HepG2 (cell line): Measurements from ENCODE around the gene FCHO1. TPM values are rescaled to one million over a fixed set of nuclear protein-coding genes. Genes with fewer than 3 reads are reported as not detected.
A peak's percentile ranks its signal among the peaks of the same experiment; 100 is the strongest.

ENCODE experiments used
- ATAC-seq: fragments of 200-7000 bp; cut with Tn5 transposase; 3 replicates; pipeline ENCODE4 v1.9.1; 2020; ENCODE audit warnings: mild to moderate bottlenecking, moderate library complexity
- BruUV-seq: library from RNA; stranded (reverse); fragments of 400-500 nt; replicated peaks from 2 replicates; lab custom pipeline; 2021; lab: Mats Ljungman, UMichigan
- CTCF ChIA-PET: fragments of 300-600 bp; formaldehyde crosslinking; extraction: SDS; loops from one replicate; lab custom pipeline; 2021; ENCODE audit warnings: low total read pairs, inconsistent platforms, low intra/inter-chr PET ratio; lab: Yijun Ruan, JAX
- POLR2A ChIA-PET: fragments of 350-600 bp; sonication (Branson Sonifier 250); formaldehyde crosslinking; loops from one replicate; lab custom pipeline; 2020; ENCODE audit warnings: antibody characterized with exemption, inconsistent platforms; lab: Yijun Ruan, JAX
- DNase-seq: peaks from one replicate; pipeline ENCODE4 v3.0.0-alpha.2; 2015; ENCODE audit warnings: low spot score
- FAIRE-seq: peaks from 3 replicates; lab custom pipeline; 2011; peaks lifted over from hg19 to GRCh38; lab: Jason Lieb, UNC
- H2AFZ ChIP-seq: one replicate; pipeline ENCODE4 v1.6.1; 2011; ENCODE audit warnings: low read length, inconsistent platforms
- H3K27ac ChIP-seq: fragments of 300-600 bp; 3 replicates; pipeline ENCODE4 v1.8.0; 2011; ENCODE audit warnings: mixed run types, mild to moderate bottlenecking, mixed read lengths, low read length, inconsistent platforms; ENCODE audit not compliant: insufficient read depth; ENCODE audit errors: extremely low read length
- H3K27me3 ChIP-seq, 2 experiments: fragments of 200-600 bp in 1 of 2; 2 replicates in 1 of 2; 3 replicates in 1 of 2; pipeline versions ENCODE4 v1.6.0 to v1.8.0; 2011; ENCODE audit warnings: low read length in 2 of 2, mild to moderate bottlenecking in 2 of 2, moderate library complexity in 2 of 2, inconsistent platforms in 1 of 2; ENCODE audit not compliant: insufficient read depth in 2 of 2, control insufficient read depth in 1 of 2
- H3K36me3 ChIP-seq, 2 experiments: fragments of 200-600 bp in 1 of 2; replicated peaks in 1 of 2; 2 replicates in 1 of 2; 3 replicates in 1 of 2; pipeline versions ENCODE4 v1.5.1 to v1.8.0; 2011; ENCODE audit warnings: low read length in 2 of 2, inconsistent platforms in 1 of 2; ENCODE audit not compliant: insufficient read depth in 2 of 2, control insufficient read depth in 1 of 2
- H3K4me1 ChIP-seq: 2 replicates; pipeline ENCODE4 v1.5.1; 2012; ENCODE audit warnings: low read length, inconsistent platforms; ENCODE audit not compliant: insufficient read depth
- H3K4me2 ChIP-seq: 2 replicates; pipeline ENCODE4 v1.6.0; 2011; ENCODE audit warnings: low read depth, low read length, inconsistent platforms
- H3K4me3 ChIP-seq, 3 experiments: fragments of 200-600 bp in 1 of 3; sonication (generic), shearing (Covaris generic) in 1 of 3; replicated peaks in 1 of 3; 2 replicates each; pipeline ENCODE4 v1.5.1; 2011 to 2016; ENCODE audit warnings: low read length in 3 of 3, inconsistent platforms in 2 of 3, low read depth in 2 of 3, mild to moderate bottlenecking in 2 of 3, control low read depth in 1 of 3, mixed read lengths in 1 of 3; ENCODE audit not compliant: insufficient read depth in 1 of 3
- H3K79me2 ChIP-seq: one replicate; pipeline ENCODE4 v1.6.1; 2011; ENCODE audit warnings: low read length, inconsistent platforms; ENCODE audit not compliant: insufficient read depth
- H3K9ac ChIP-seq: 2 replicates; pipeline ENCODE4 v1.6.0; 2011; ENCODE audit warnings: mild to moderate bottlenecking, low read depth, low read length, inconsistent platforms; ENCODE audit not compliant: insufficient read depth
- H3K9me3 ChIP-seq: 2 replicates; pipeline ENCODE4 v1.5.1; 2012; ENCODE audit warnings: mild to moderate bottlenecking, low read length
- H4K20me1 ChIP-seq: 2 replicates; pipeline ENCODE4 v1.6.0; 2011; ENCODE audit warnings: inconsistent platforms, mild to moderate bottlenecking, low read length, moderate library complexity; ENCODE audit not compliant: insufficient read depth
- ATF5 ChIP-seq: sonication (generic); formaldehyde crosslinking; IDR thresholded peaks from 2 replicates; pipeline ENCODE4 v1.4.0; 2020; ENCODE audit warnings: mild to moderate bottlenecking, low read depth, missing genetic modification reagents
- CENPX ChIP-seq: sonication (generic); formaldehyde crosslinking; IDR thresholded peaks from 2 replicates; pipeline ENCODE4 v1.9.0; 2021; ENCODE audit warnings: mild to moderate bottlenecking, missing genetic modification reagents, moderate library complexity
- CREBL2 ChIP-seq: sonication (generic); formaldehyde crosslinking; IDR thresholded peaks from 2 replicates; pipeline ENCODE4 v1.8.1; 2023; ENCODE audit warnings: missing genetic modification reagents, mild to moderate bottlenecking, borderline replicate concordance
- GPN1 ChIP-seq: sonication (generic); formaldehyde crosslinking; IDR thresholded peaks from 2 replicates; pipeline ENCODE4 v1.5.1; 2020; ENCODE audit warnings: missing genetic modification reagents, borderline replicate concordance
- PITX1 ChIP-seq: sonication (generic); formaldehyde crosslinking; IDR thresholded peaks from 2 replicates; pipeline ENCODE4 v1.5.1; 2020; ENCODE audit warnings: mild to moderate bottlenecking, missing genetic modification reagents
- RBAK ChIP-seq: sonication (generic); formaldehyde crosslinking; IDR thresholded peaks from 2 replicates; pipeline ENCODE4 v1.5.1; 2020; ENCODE audit warnings: mild to moderate bottlenecking, missing genetic modification reagents
- RBM39 ChIP-seq: fragments of 200-400 bp; formaldehyde crosslinking; IDR thresholded peaks from one replicate; pipeline ENCODE4 v1.6.1; 2018; ENCODE audit warnings: antibody characterized with exemption, mild to moderate bottlenecking, low read depth, low read length; ENCODE audit not compliant: poor library complexity, severe bottlenecking
- ZNF12 ChIP-seq: sonication (generic); formaldehyde crosslinking; IDR thresholded peaks from 2 replicates; pipeline ENCODE4 v1.5.0; 2020; ENCODE audit warnings: missing genetic modification reagents
- ZNF251 ChIP-seq: sonication (generic); formaldehyde crosslinking; IDR thresholded peaks from 2 replicates; pipeline ENCODE4 v1.9.0; 2021; ENCODE audit warnings: mild to moderate bottlenecking, missing genetic modification reagents
- ZNF576 ChIP-seq: sonication (generic); formaldehyde crosslinking; IDR thresholded peaks from 2 replicates; pipeline ENCODE4 v1.4.0; 2020; ENCODE audit warnings: mild to moderate bottlenecking, missing genetic modification reagents
- ZNF598 ChIP-seq: sonication (generic); formaldehyde crosslinking; IDR thresholded peaks from 2 replicates; pipeline ENCODE4 v1.5.1; 2020; ENCODE audit warnings: mild to moderate bottlenecking, missing genetic modification reagents, borderline replicate concordance
- ZNF615 ChIP-seq: sonication (generic); formaldehyde crosslinking; IDR thresholded peaks from 2 replicates; pipeline ENCODE4 v1.5.0; 2020; ENCODE audit warnings: mild to moderate bottlenecking, missing genetic modification reagents, borderline replicate concordance
- ZNF616 ChIP-seq: sonication (generic); formaldehyde crosslinking; IDR thresholded peaks from 2 replicates; pipeline ENCODE4 v1.5.0; 2020; ENCODE audit warnings: low read depth, mild to moderate bottlenecking, missing genetic modification reagents
- WGBS: methylation state at CpG from one replicate; pipeline ENCODE4 v1.1.6; 2017; ENCODE audit warnings: low lambda C conversion rate; 5-methylcytosine and 5-hydroxymethylcytosine counted together
- in situ Hi-C: cut with HindIII; loops from 2 replicates; pipeline ENCODE4 v1.10.0; 2017; ENCODE audit warnings: low pct_unique_long_range_greater_than_20kb; ENCODE audit not compliant: extremely low pct_ligation_motif_present
- intact Hi-C: fragments of 100-400 bp; cut with micrococcal nuclease; formaldehyde crosslinking; loops from one replicate; pipeline ENCODE4 v1.10.0; 2022; ENCODE audit not compliant: unreplicated experiment
- polyA plus RNA-seq, 8 experiments: library from polyadenylated mRNA; depleted of rRNA in 3 of 8; stranded (reverse) in 7 of 8; unstranded in 1 of 8; fragments of >200 nt; fragmentation: Illumina TruSeq in 4 of 8; extraction: Trizol in 4 of 8; gene quantifications; 2 replicates each; pipeline versions ENCODE4 v1.2.1 to v1.2.3, GENCODE V29; 2011 to 2016; ENCODE audit warnings: low read depth in 4 of 8, missing spikeins in 1 of 8, mixed read lengths in 1 of 8; ENCODE audit not compliant: insufficient read depth in 1 of 8
- total RNA-seq, 5 experiments: library from RNA; depleted of rRNA; stranded (reverse); fragments of >200 nt; fragmentation: Illumina TruSeq; extraction: Trizol; gene quantifications; 2 replicates each; pipeline ENCODE4 v1.2.3, GENCODE V29; 2016; ENCODE audit warnings: low read depth in 1 of 5

Gene FCHO1
- total and polyA plus RNA-seq, 2 of the 13 experiments (the other 11 are each of a cell fraction or from before 2014, with no cell fraction given) = 1.3 to 3.1 TPM

- in situ Hi-C loops (no loop called here), intact Hi-C loops (loop anchor here (2.0 kb wide), 1 partner anchor 20 kb away; no protein-coding TSS in a partner anchor)
- no peaks in the 10 kb centered on the region for H3K9me3 ChIP-seq
- H3K9ac ChIP-seq = no peak overlapping the region
- CTCF ChIA-PET = no interaction called here
- no peaks in the 10 kb centered on the region for H3K79me2 ChIP-seq
- no peak overlapping the region for H3K4me2 ChIP-seq
- TF ChIP-seq RBAK (CRISPR knock-in tag) (peak; percentile 37; the same call in 1 of the 2 replicates), ZNF576 (no peak), RBM39 (peak; percentile 33), ZNF12 (CRISPR knock-in tag) (peak; percentile 95)
- POLR2A ChIA-PET = interaction anchor here (0.6 kb wide), 1 partner anchor 10 kb away, joined by 3 read pairs; no protein-coding TSS in a partner anchor
- no peak overlapping the region for H3K4me3 ChIP-seq
- peak; percentile 64 for ATAC-seq
- FAIRE-seq = no peak
- BruUV-seq = no TSS peak
- no peak overlapping the region for H2AFZ ChIP-seq
- no peaks in the 10 kb centered on the region for H3K27me3 ChIP-seq
- H3K27ac ChIP-seq = no peak overlapping the region
- H3K4me1 ChIP-seq = no peaks in the 10 kb centered on the region
- no peaks in the 10 kb centered on the region for H4K20me1 ChIP-seq
- peaks cover 2 to 4% of the 10 kb centered on the region in 2 experiments; a peak in 3 of 5 replicates for H3K36me3 ChIP-seq
- WGBS = 85% methylated on average over 19 of the region's 27 CpGs
- no peak for DNase-seq
Observed at GRCh38 chr19:17834350-17835181, 83.3 kb downstream of the FCHO1 start.

GRCh38 chr19:17835182-17836006 is 84.1 kb downstream of the FCHO1 start:
- intact Hi-C loops = loop anchor here (2.0 kb wide), 1 partner anchor 19 kb away; no protein-coding TSS in a partner anchor
- Histone ChIP-seq H3K27ac (no peak overlapping the region), H3K9me3 (no peaks in the 10 kb centered on the region), H3K4me2 (no peak overlapping the region), H3K27me3 (no peaks in the 10 kb centered on the region), H3K79me2 (no peaks in the 10 kb centered on the region), H3K4me1 (no peaks in the 10 kb centered on the region), H2AFZ (no peak overlapping the region), H3K36me3 (peaks cover 2 to 4% of the 10 kb centered on the region in 2 experiments; a peak in 3 of 5 replicates), H3K9ac (no peak overlapping the region), H3K4me3 (no peak overlapping the region), H4K20me1 (no peaks in the 10 kb centered on the region)
- ChIA-PET CTCF (no interaction called here), POLR2A (interaction anchor here (0.6 kb wide), 1 partner anchor 11 kb away, joined by 3 read pairs; no protein-coding TSS in a partner anchor)
- no peak for FAIRE-seq
- DNase-seq = no peak
- 71% methylated on average over 8 of the region's 8 CpGs for WGBS
- BruUV-seq = no TSS peak
- in situ Hi-C loops = no loop called here
- no peak for ATAC-seq
- no peak for TF ChIP-seq CENPX
- no peak for TF ChIP-seq ZNF616 (CRISPR knock-in tag)
- TF ChIP-seq PITX1 = no peak
- TF ChIP-seq GPN1 = no peak
- TF ChIP-seq ATF5 (CRISPR knock-in tag) = no peak
- TF ChIP-seq CREBL2 (CRISPR knock-in tag) = no peak
- no peak for TF ChIP-seq ZNF615 (CRISPR knock-in tag)
- TF ChIP-seq ZNF251 (CRISPR knock-in tag) = no peak
- TF ChIP-seq ZNF598 (CRISPR knock-in tag) = no peak
